Smooth muscle cell (in vitro differentiated cells): ENCODE measurements around the gene KCNJ11. TPM values are rescaled to one million over a fixed set of nuclear protein-coding genes. Genes with fewer than 3 reads are reported as not detected.

Experiments used
- DNase-seq: peaks from one replicate; lab custom pipeline; 2025; ENCODE audit not compliant: unreplicated experiment; lab: John Stamatoyannopoulos, UW
- H2AFZ ChIP-seq: fragments of 200-600 bp; sonication (generic); 2 replicates; pipeline ENCODE4 v1.6.0; 2016; ENCODE audit warnings: antibody characterized with exemption, low read depth, mild to moderate bottlenecking
- H3F3A ChIP-seq: fragments of 200-600 bp; sonication (generic); 2 replicates; pipeline ENCODE4 v1.6.0; 2017; ENCODE audit warnings: antibody characterized with exemption, low read depth
- H3K27ac ChIP-seq: fragments of 200-600 bp; sonication (generic); 2 replicates; pipeline ENCODE4 v1.5.1; 2016; ENCODE audit warnings: low read depth, mild to moderate bottlenecking
- H3K27me3 ChIP-seq: fragments of 200-600 bp; sonication (generic); 2 replicates; pipeline ENCODE4 v1.6.1; 2016; ENCODE audit warnings: low read depth, mild to moderate bottlenecking
- H3K36me3 ChIP-seq: fragments of 200-600 bp; sonication (generic); 2 replicates; pipeline ENCODE4 v1.5.1; 2016; ENCODE audit warnings: low read depth
- H3K4me1 ChIP-seq: fragments of 200-600 bp; sonication (generic); 2 replicates; pipeline ENCODE4 v1.5.1; 2016; ENCODE audit warnings: low read depth
- H3K4me2 ChIP-seq: fragments of 200-600 bp; sonication (generic); 2 replicates; pipeline ENCODE4 v1.6.0; 2016; ENCODE audit warnings: mild to moderate bottlenecking
- H3K4me3 ChIP-seq: fragments of 200-600 bp; sonication (generic); 2 replicates; pipeline ENCODE4 v1.5.1; 2016; ENCODE audit warnings: mild to moderate bottlenecking
- H3K79me2 ChIP-seq: fragments of 200-600 bp; sonication (generic); 2 replicates; pipeline ENCODE4 v1.6.0; 2016; ENCODE audit warnings: low read depth, mild to moderate bottlenecking
- H3K9ac ChIP-seq: fragments of 200-600 bp; sonication (generic); 2 replicates; pipeline ENCODE4 v1.6.0; 2016; ENCODE audit warnings: low read depth
- H3K9me3 ChIP-seq: fragments of 200-600 bp; sonication (generic); replicated peaks from 2 replicates; pipeline ENCODE4 v1.5.1; 2016; ENCODE audit warnings: low read depth
- H4K20me1 ChIP-seq: fragments of 200-600 bp; sonication (generic); 2 replicates; pipeline ENCODE4 v1.6.0; 2016; ENCODE audit warnings: low read depth
- CTCF ChIP-seq: fragments of 200-600 bp; sonication (generic); IDR thresholded peaks from 2 replicates; pipeline ENCODE4 v1.5.1; 2017; ENCODE audit warnings: borderline replicate concordance, mild to moderate bottlenecking, antibody characterized with exemption; ENCODE audit not compliant: insufficient read depth, poor library complexity, severe bottlenecking
- WGBS: methylation state at CpG from one replicate; pipeline ENCODE4 v1.1.7; 2016; ENCODE audit warnings: low lambda C conversion rate; 5-methylcytosine and 5-hydroxymethylcytosine counted together
- polyA plus RNA-seq: library from polyadenylated mRNA; unstranded; fragments of >200 nt; fragmentation: Nextera tagmentation; extraction: Ambion mirVana; gene quantifications from 2 replicates; pipeline ENCODE4 v1.2.1, GENCODE V29; 2016
- total RNA-seq: library from RNA; depleted of rRNA; stranded (reverse); fragments of >200 nt; gene quantifications from 2 replicates; pipeline ENCODE4 v1.2.3, GENCODE V29; 2014

The KCNJ11 gene
- total and polyA plus RNA-seq, 2 experiments from 2014 or later, result not detected

- no peaks in the 10 kb centered on the region for H3F3A ChIP-seq
- H3K4me1 ChIP-seq, result no peaks in the 10 kb centered on the region
- peaks cover 41% of the 10 kb centered on the region for H3K27me3 ChIP-seq
- no peak overlapping the region for H2AFZ ChIP-seq
- H3K4me2 ChIP-seq, result no peak overlapping the region
- H3K9ac ChIP-seq, result no peak overlapping the region
- H3K4me3 ChIP-seq, result no peak overlapping the region
- H3K79me2 ChIP-seq, result no peaks in the 10 kb centered on the region
- no peak for TF ChIP-seq CTCF
- H3K27ac ChIP-seq, result no peak overlapping the region
- no peaks in the 10 kb centered on the region for H4K20me1 ChIP-seq
- no peaks in the 10 kb centered on the region for H3K9me3 ChIP-seq
- no peak for DNase-seq
- no peaks in the 10 kb centered on the region for H3K36me3 ChIP-seq
- WGBS, result 79% methylated on average over 3 of the region's 3 CpGs
Measured at GRCh38 chr11:17391493-17392355, 3.3 kb upstream of the KCNJ11 start.

- H3K4me2 ChIP-seq, result no peak overlapping the region
- no peaks in the 10 kb centered on the region for H3F3A ChIP-seq
- no peaks in the 10 kb centered on the region for H3K36me3 ChIP-seq
- no peak overlapping the region for H3K4me3 ChIP-seq
- no peaks in the 10 kb centered on the region for H4K20me1 ChIP-seq
- no peak overlapping the region for H3K9ac ChIP-seq
- no peaks in the 10 kb centered on the region for H3K9me3 ChIP-seq
- no peak overlapping the region for H3K27ac ChIP-seq
- no peak overlapping the region for H2AFZ ChIP-seq
- H3K27me3 ChIP-seq, result peaks cover 38% of the 10 kb centered on the region
- WGBS, result 69% methylated on average over 10 of the region's 10 CpGs
- no peak for TF ChIP-seq CTCF
- H3K79me2 ChIP-seq, result no peaks in the 10 kb centered on the region
- no peak for DNase-seq
- H3K4me1 ChIP-seq, result no peaks in the 10 kb centered on the region
Measured at GRCh38 chr11:17389957-17390649, 1.6 kb upstream of the KCNJ11 start.

- WGBS, result 7% methylated on average over 26 of the region's 55 CpGs
- Histone ChIP-seq H2AFZ (no peak overlapping the region), H3K4me2 (peak overlapping the region; percentile 81), H3K27me3 (peaks cover 38% of the 10 kb centered on the region), H3K4me3 (peak overlapping the region; percentile 53), H3K9ac (no peak overlapping the region), H3F3A (no peaks in the 10 kb centered on the region), H3K9me3 (no peaks in the 10 kb centered on the region), H3K4me1 (no peaks in the 10 kb centered on the region), H3K79me2 (no peaks in the 10 kb centered on the region), H3K27ac (no peak overlapping the region), H4K20me1 (no peaks in the 10 kb centered on the region), H3K36me3 (no peaks in the 10 kb centered on the region)
- no peak for DNase-seq
- TF ChIP-seq CTCF, result peak; percentile 68
Measured at GRCh38 chr11:17389211-17389956, 925 bp upstream of the KCNJ11 start.
